Activated naive CD4-positive, alpha-beta T cell treated with anti-CD3 and anti-CD28 coated beads for 36 hours (primary cell): ENCODE measurements around the gene NDUFB5. TPM values are rescaled to one million over a fixed set of nuclear protein-coding genes. Genes with fewer than 3 reads are reported as not detected.

Experiments
- CTCF ChIA-PET: fragments of 350-600 bp; sonication (Branson Sonifier 250); formaldehyde crosslinking; loops from one replicate; lab custom pipeline; 2021; ENCODE audit warnings: antibody characterized with exemption; lab: Charles Lee
- DNase-seq: peaks from one replicate; pipeline ENCODE4 v3.0.0-alpha.2; 2020
- H3K27ac Mint-ChIP-seq: one replicate; pipeline ENCODE4 v1.8.0; 2021; ENCODE audit warnings: mild to moderate bottlenecking, mixed read lengths
- H3K27me3 Mint-ChIP-seq: one replicate; pipeline ENCODE4 v1.8.0; 2021; ENCODE audit warnings: low read depth, mixed read lengths
- H3K36me3 Mint-ChIP-seq: one replicate; pipeline ENCODE4 v1.8.0; 2021; ENCODE audit warnings: low read depth, mixed read lengths
- H3K4me1 Mint-ChIP-seq: one replicate; pipeline ENCODE4 v1.8.0; 2021; ENCODE audit warnings: low read depth, mixed read lengths
- H3K4me3 Mint-ChIP-seq: one replicate; pipeline ENCODE4 v1.8.0; 2021; ENCODE audit warnings: mild to moderate bottlenecking, moderate library complexity, mixed read lengths
- H3K9me3 Mint-ChIP-seq: one replicate; pipeline ENCODE4 v1.8.0; 2021; ENCODE audit warnings: mixed read lengths
- intact Hi-C: fragments of 100-400 bp; cut with micrococcal nuclease; formaldehyde crosslinking; loops from one replicate; pipeline ENCODE4 v1.15.1; 2023
- total RNA-seq, 2 experiments: library from RNA; stranded (reverse); gene quantifications; one replicate each; pipeline ENCODE4 v1.2.3, GENCODE V29; 2021

Gene NDUFB5
- total RNA-seq, 2 experiments from 2014 or later, result 148 to 151 TPM

GRCh38 chr3:179603321-179603720 is 1.3 kb upstream of the NDUFB5 start:
- Mint-ChIP-seq H3K27ac (no peak overlapping the region), H3K36me3 (peaks cover 20% of the 10 kb centered on the region), H3K9me3 (no peaks in the 10 kb centered on the region), H3K4me3 (peak overlapping the region; percentile 100), H3K27me3 (no peaks in the 10 kb centered on the region), H3K4me1 (peaks cover 38% of the 10 kb centered on the region)
- intact Hi-C loops, result loop anchor here (10.0 kb wide), 1 partner anchor 1381 kb away; the partner anchor contains the start of gene DNAJC19
- CTCF ChIA-PET, result no interaction called here
- DNase-seq, result no peak

GRCh38 chr3:179603831-179604230 is 763 bp upstream of the NDUFB5 start:
- H3K27me3 Mint-ChIP-seq, result no peaks in the 10 kb centered on the region
- CTCF ChIA-PET, result no interaction called here
- DNase-seq, result no peak
- H3K4me1 Mint-ChIP-seq, result peaks cover 41% of the 10 kb centered on the region
- H3K4me3 Mint-ChIP-seq, result peak overlapping the region; percentile 100
- no peaks in the 10 kb centered on the region for H3K9me3 Mint-ChIP-seq
- peak overlapping the region; percentile 99 for H3K27ac Mint-ChIP-seq
- peaks cover 17% of the 10 kb centered on the region for H3K36me3 Mint-ChIP-seq
- intact Hi-C loops, result loop anchor here (1.0 to 10.0 kb wide), 8 partner anchors 42 to 1381 kb away; partner anchors contain the start of genes ACTL6A, DNAJC19, FXR1 and MFN1

- Mint-ChIP-seq H3K27ac (peak overlapping the region; percentile 61), H3K4me3 (peak overlapping the region; percentile 4), H3K9me3 (no peaks in the 10 kb centered on the region), H3K4me1 (peaks cover 58% of the 10 kb centered on the region), H3K27me3 (no peaks in the 10 kb centered on the region), H3K36me3 (peaks cover 17% of the 10 kb centered on the region)
- intact Hi-C loops, result loop anchor here (10.0 kb wide), 1 partner anchor 1378 kb away; the partner anchor contains the start of gene DNAJC19
- DNase-seq, result no peak
- CTCF ChIA-PET, result interaction anchor here (0.6 kb wide), 1 partner anchor 43 kb away, joined by 3 read pairs; no protein-coding TSS in a partner anchor
Observed at GRCh38 chr3:179606534-179607085, 2.0 kb downstream of the NDUFB5 start.

- peak overlapping the region; percentile 58 for H3K4me3 Mint-ChIP-seq
- peaks cover 19% of the 10 kb centered on the region for H3K36me3 Mint-ChIP-seq
- peaks cover 52% of the 10 kb centered on the region for H3K4me1 Mint-ChIP-seq
- H3K27me3 Mint-ChIP-seq, result no peaks in the 10 kb centered on the region
- no peaks in the 10 kb centered on the region for H3K9me3 Mint-ChIP-seq
- peak overlapping the region; percentile 90 for H3K27ac Mint-ChIP-seq
- DNase-seq, result peak; percentile 52
- CTCF ChIA-PET, result interaction anchor here (0.9 kb wide), 1 partner anchor 35 kb away, joined by 3 read pairs; no protein-coding TSS in a partner anchor
- intact Hi-C loops, result loop anchor here (1.0 to 10.0 kb wide), 6 partner anchors 35 to 1376 kb away; partner anchors contain the start of genes DNAJC19, PIK3CA and TTC14
Observed at GRCh38 chr3:179608931-179609720, 4.5 kb downstream of the NDUFB5 start.

- Mint-ChIP-seq H3K4me3 (no peak overlapping the region), H3K36me3 (peaks cover 16% of the 10 kb centered on the region), H3K4me1 (peaks cover 49% of the 10 kb centered on the region), H3K27ac (no peak overlapping the region), H3K9me3 (no peaks in the 10 kb centered on the region), H3K27me3 (no peaks in the 10 kb centered on the region)
- CTCF ChIA-PET, result no interaction called here
- DNase-seq, result no peak
- intact Hi-C loops, result no loop called here
Observed at GRCh38 chr3:179610066-179610465, 5.5 kb downstream of the NDUFB5 start.

- H3K27ac Mint-ChIP-seq, result no peak overlapping the region
- H3K4me3 Mint-ChIP-seq, result no peak overlapping the region
- H3K9me3 Mint-ChIP-seq, result no peaks in the 10 kb centered on the region
- intact Hi-C loops, result no loop called here
- no peaks in the 10 kb centered on the region for H3K27me3 Mint-ChIP-seq
- no peak for DNase-seq
- peaks cover 19% of the 10 kb centered on the region for H3K4me1 Mint-ChIP-seq
- peaks cover 23% of the 10 kb centered on the region for H3K36me3 Mint-ChIP-seq
- CTCF ChIA-PET, result no interaction called here
Observed at GRCh38 chr3:179613807-179614206, 9.2 kb downstream of the NDUFB5 start.

GRCh38 chr3:179615458-179616173 is 11.0 kb downstream of the NDUFB5 start:
- Mint-ChIP-seq H3K9me3 (no peaks in the 10 kb centered on the region), H3K27ac (no peak overlapping the region), H3K36me3 (peaks cover 33% of the 10 kb centered on the region), H3K4me3 (no peak overlapping the region), H3K4me1 (peaks cover 6% of the 10 kb centered on the region), H3K27me3 (no peaks in the 10 kb centered on the region)
- intact Hi-C loops, result no loop called here
- CTCF ChIA-PET, result interaction anchor here (0.7 to 1.2 kb wide), 2 partner anchors 34 to 1407 kb away, joined by 3 read pairs; no protein-coding TSS in a partner anchor
- no peak for DNase-seq

- CTCF ChIA-PET, result no interaction called here
Observed at GRCh38 chr3:179622023-179622422, 17.4 kb downstream of the NDUFB5 start.

GRCh38 chr3:179624451-179624850 is 19.9 kb downstream of the NDUFB5 start:
- intact Hi-C loops, result no loop called here
- CTCF ChIA-PET, result interaction anchor here (0.6 kb wide), 1 partner anchor 1433 kb away, joined by 3 read pairs; no protein-coding TSS in a partner anchor
- no peak for DNase-seq
- Mint-ChIP-seq H3K27ac (no peak overlapping the region), H3K4me3 (no peak overlapping the region), H3K4me1 (no peaks in the 10 kb centered on the region), H3K27me3 (no peaks in the 10 kb centered on the region), H3K9me3 (no peaks in the 10 kb centered on the region), H3K36me3 (peaks cover 38% of the 10 kb centered on the region)

More at GRCh38 chr3:179622023-179622422, 17.4 kb downstream of the NDUFB5 start:
- H3K9me3 Mint-ChIP-seq, result no peaks in the 10 kb centered on the region
- no peak overlapping the region for H3K4me3 Mint-ChIP-seq
- peaks cover 49% of the 10 kb centered on the region for H3K36me3 Mint-ChIP-seq
- H3K27ac Mint-ChIP-seq, result no peak overlapping the region
- DNase-seq, result no peak
- intact Hi-C loops, result no loop called here
- H3K4me1 Mint-ChIP-seq, result no peaks in the 10 kb centered on the region
- H3K27me3 Mint-ChIP-seq, result no peaks in the 10 kb centered on the region

GRCh38 chr3:179630753-179631451 is 26.3 kb downstream of the NDUFB5 start:
- Mint-ChIP-seq H3K27ac (no peak overlapping the region), H3K4me1 (no peaks in the 10 kb centered on the region), H3K9me3 (no peaks in the 10 kb centered on the region), H3K4me3 (no peak overlapping the region), H3K27me3 (no peaks in the 10 kb centered on the region), H3K36me3 (peaks cover 2% of the 10 kb centered on the region)
- intact Hi-C loops, result no loop called here
- CTCF ChIA-PET, result no interaction called here
- DNase-seq, result no peak

- intact Hi-C loops, result no loop called here
- Mint-ChIP-seq H3K9me3 (no peaks in the 10 kb centered on the region), H3K4me1 (peaks cover 3% of the 10 kb centered on the region), H3K27me3 (no peaks in the 10 kb centered on the region), H3K36me3 (peaks cover 1% of the 10 kb centered on the region), H3K4me3 (no peak overlapping the region), H3K27ac (no peak overlapping the region)
- no peak for DNase-seq
- CTCF ChIA-PET, result no interaction called here
Observed at GRCh38 chr3:179640469-179640868, 35.9 kb downstream of the NDUFB5 start.
